ENCODE data around the gene MYO5C.

The MYO5C gene

GRCh38 chr15:52329987-52330386, 34.4 kb upstream of the MYO5C start:
- H3K4me1 ChIP-seq (ENCODE audit: control insufficient read depth in 1 of 2, insufficient read depth in 1 of 2, low read depth in 1 of 2, low read length in 1 of 2), result no peaks in the 10 kb centered on the region
- no peak for TF ChIP-seq CTCF (IDR thresholded peaks at IDR 0.05)
- H3K9me3 ChIP-seq, result no peaks in the 10 kb centered on the region
- no peak overlapping the region for H3K4me3 ChIP-seq (ENCODE audit: low read depth in 1 of 2, low read length in 1 of 2)
- H3K27me3 ChIP-seq, result no peaks in the 10 kb centered on the region
- H3K27ac ChIP-seq, result no peak overlapping the region
- peaks cover 96% of the 10 kb centered on the region for H3K36me3 ChIP-seq

- Histone ChIP-seq H3K4me1 (ENCODE audit: control insufficient read depth in 1 of 2, insufficient read depth in 1 of 2, low read depth in 1 of 2, low read length in 1 of 2) (no peaks in the 10 kb centered on the region), H3K36me3 (peaks cover 94% of the 10 kb centered on the region), H3K9me3 (no peaks in the 10 kb centered on the region), H3K27ac (no peak overlapping the region), H3K27me3 (no peaks in the 10 kb centered on the region), H3K4me3 (ENCODE audit: low read depth in 1 of 2, low read length in 1 of 2) (no peak overlapping the region)
- TF ChIP-seq CTCF (IDR thresholded peaks at IDR 0.05), result no peak
These were observed 33.5 kb upstream of the MYO5C start for GRCh38 chr15:52329150-52329549.

GRCh38 chr15:52328680-52329079, 33.1 kb upstream of the MYO5C start:
- Histone ChIP-seq H3K27ac (no peak overlapping the region), H3K4me3 (ENCODE audit: low read depth in 1 of 2, low read length in 1 of 2) (no peak overlapping the region), H3K27me3 (no peaks in the 10 kb centered on the region), H3K36me3 (peaks cover 94% of the 10 kb centered on the region), H3K4me1 (ENCODE audit: control insufficient read depth in 1 of 2, insufficient read depth in 1 of 2, low read depth in 1 of 2, low read length in 1 of 2) (no peaks in the 10 kb centered on the region), H3K9me3 (no peaks in the 10 kb centered on the region)
- TF ChIP-seq CTCF (IDR thresholded peaks at IDR 0.05), result no peak

GRCh38 chr15:52326756-52327155, 31.2 kb upstream of the MYO5C start:
- H3K4me1 ChIP-seq (ENCODE audit: control insufficient read depth in 1 of 2, insufficient read depth in 1 of 2, low read depth in 1 of 2, low read length in 1 of 2), result no peaks in the 10 kb centered on the region
- no peaks in the 10 kb centered on the region for H3K9me3 ChIP-seq
- H3K4me3 ChIP-seq (ENCODE audit: low read depth in 1 of 2, low read length in 1 of 2), result no peak overlapping the region
- no peaks in the 10 kb centered on the region for H3K27me3 ChIP-seq
- no peak for TF ChIP-seq CTCF (IDR thresholded peaks at IDR 0.05)
- no peak overlapping the region for H3K27ac ChIP-seq
- peaks cover 95% of the 10 kb centered on the region for H3K36me3 ChIP-seq

GRCh38 chr15:52324109-52324508, 28.5 kb upstream of the MYO5C start:
- no peak overlapping the region for H3K27ac ChIP-seq
- H3K9me3 ChIP-seq, result no peaks in the 10 kb centered on the region
- H3K4me3 ChIP-seq (ENCODE audit: low read depth in 1 of 2, low read length in 1 of 2), result no peak overlapping the region
- peaks cover 97% of the 10 kb centered on the region for H3K36me3 ChIP-seq
- H3K27me3 ChIP-seq, result no peaks in the 10 kb centered on the region
- TF ChIP-seq CTCF (IDR thresholded peaks at IDR 0.05), result no peak
- no peaks in the 10 kb centered on the region for H3K4me1 ChIP-seq (ENCODE audit: control insufficient read depth in 1 of 2, insufficient read depth in 1 of 2, low read depth in 1 of 2, low read length in 1 of 2)
